A673 (cell line): ENCODE data around the gene OR6C70. TPM values are rescaled to one million over a fixed set of nuclear protein-coding genes. Genes with fewer than 3 reads are reported as not detected.

Experiments
- BruUV-seq: library from RNA; stranded (reverse); fragments of 400-500 nt; replicated peaks from 2 replicates; lab custom pipeline; 2021; lab: Mats Ljungman, UMichigan
- CTCF ChIA-PET: fragments of 300-600 bp; sonication (Branson Sonifier 250); formaldehyde crosslinking; loops from one replicate; lab custom pipeline; 2022; ENCODE audit warnings: antibody characterized with exemption; lab: Charles Lee
- POLR2A ChIA-PET: fragments of 300-600 bp; sonication (Branson Sonifier 250); formaldehyde crosslinking; loops from one replicate; lab custom pipeline; 2022; ENCODE audit warnings: antibody characterized with exemption; ENCODE audit not compliant: low non-redundant PET; lab: Charles Lee
- DNase-seq: peaks from one replicate; pipeline ENCODE4 v3.0.0-alpha.2; 2015; ENCODE audit warnings: low spot score
- H3K27ac ChIP-seq: fragments of 200-600 bp; sonication (generic); 2 replicates; pipeline ENCODE4 v1.5.1; 2016; ENCODE audit warnings: mixed run types, low read depth, mild to moderate bottlenecking, mixed read lengths, antibody characterized with exemption, low read length; ENCODE audit not compliant: poor library complexity, severe bottlenecking
- H3K27me3 ChIP-seq: fragments of 200-600 bp; sonication (generic); replicated peaks from 2 replicates; pipeline ENCODE4 v1.6.1; 2017; ENCODE audit warnings: mixed run types, low read depth, mild to moderate bottlenecking, mixed read lengths, antibody characterized with exemption, low read length; ENCODE audit not compliant: insufficient read depth, poor library complexity
- H3K36me3 ChIP-seq: fragments of 200-600 bp; sonication (generic); 2 replicates; pipeline ENCODE4 v1.6.1; 2016; ENCODE audit warnings: mixed run types, mild to moderate bottlenecking, mixed read lengths, antibody characterized with exemption, low read length; ENCODE audit not compliant: insufficient read depth, poor library complexity, severe bottlenecking
- H3K4me1 ChIP-seq: fragments of 200-600 bp; sonication (generic); 2 replicates; pipeline ENCODE4 v1.6.1; 2017; ENCODE audit warnings: mixed run types, mild to moderate bottlenecking, mixed read lengths, antibody characterized with exemption, low read length; ENCODE audit not compliant: insufficient read depth, poor library complexity, severe bottlenecking
- H3K4me3 ChIP-seq: fragments of 200-600 bp; sonication (generic); 2 replicates; pipeline ENCODE4 v1.5.1; 2016; ENCODE audit warnings: low read depth, mixed run types, mild to moderate bottlenecking, mixed read lengths, low read length; ENCODE audit not compliant: poor library complexity, severe bottlenecking
- H3K9me3 ChIP-seq: fragments of 200-600 bp; sonication (generic); 2 replicates; pipeline ENCODE4 v1.6.1; 2016; ENCODE audit warnings: mixed run types, low read depth, mild to moderate bottlenecking, mixed read lengths, antibody characterized with exemption, low read length; ENCODE audit not compliant: poor library complexity, severe bottlenecking
- CTCF ChIP-seq: fragments of 300-800, 200-600 bp; sonication (generic); conservative IDR thresholded peaks from 2 replicates; pipeline ENCODE4 v1.5.1; 2017; ENCODE audit warnings: low read depth, mild to moderate bottlenecking, antibody characterized with exemption, low read length, moderate library complexity, mixed read lengths
- EZH2 ChIP-seq: fragments of 200-600 bp; sonication (generic); IDR thresholded peaks from 2 replicates; pipeline ENCODE4 v1.6.1; 2017; ENCODE audit warnings: borderline replicate concordance, low read depth, mild to moderate bottlenecking, mixed read lengths, antibody characterized with exemption, low read length; ENCODE audit not compliant: poor library complexity, severe bottlenecking
- intact Hi-C: fragments of 100-400 bp; cut with micrococcal nuclease; formaldehyde crosslinking; loops from one replicate; pipeline ENCODE4 v1.10.0; 2022; ENCODE audit not compliant: unreplicated experiment
- total RNA-seq: library from RNA; stranded (reverse); gene quantifications from 2 replicates; pipeline ENCODE4 v1.2.3, GENCODE V29; 2021

OR6C70 gene
- total RNA-seq, 1 experiment from 2014 or later = not detected

- no peak for DNase-seq
- POLR2A ChIA-PET = no interaction called here
- Histone ChIP-seq H3K4me3 (no peak within 1 kb of the TSS), H3K27ac (no peak within 1 kb of the TSS), H3K4me1 (no peaks in the 10 kb centered on the region), H3K9me3 (no peaks in the 10 kb centered on the region), H3K36me3 (no peaks in the 10 kb centered on the region), H3K27me3 (peaks cover 14% of the 10 kb centered on the region)
- BruUV-seq = no TSS peak
- intact Hi-C loops = no loop called here
- CTCF ChIA-PET = no interaction called here
- no peak for TF ChIP-seq EZH2
- no peak for TF ChIP-seq CTCF
These were observed 44.0 kb downstream of the OR6C70 start, which contains the start of gene OR6C76 for GRCh38 chr12:55425954-55426353. OR6C76 (plus strand) TSS chr12:55426254; CDS start chr12:55426254, 0 bp downstream.

GRCh38 chr12:55420307-55420962 is 49.5 kb downstream of the OR6C70 start:
- POLR2A ChIA-PET = no interaction called here

More at GRCh38 chr12:55420307-55420962, 49.5 kb downstream of the OR6C70 start:
- no peaks in the 10 kb centered on the region for H3K9me3 ChIP-seq
- H3K27ac ChIP-seq = no peak overlapping the region
- H3K36me3 ChIP-seq = no peaks in the 10 kb centered on the region
- no peaks in the 10 kb centered on the region for H3K4me1 ChIP-seq
- CTCF ChIA-PET = no interaction called here
- intact Hi-C loops = no loop called here
- peaks cover 35% of the 10 kb centered on the region for H3K27me3 ChIP-seq
- DNase-seq = no peak
- TF ChIP-seq EZH2 (no peak), CTCF (no peak)
- no peak overlapping the region for H3K4me3 ChIP-seq
- no TSS peak for BruUV-seq

Other genes starting within 250 kb of the OR6C70 start
- gene OR10A7, start 249.1 kb downstream of the OR6C70 start, total RNA-seq = not detected in 2 replicates
- not detected in 2 replicates for gene OR6C74, start 225.5 kb downstream of the OR6C70 start, total RNA-seq
- gene OR6C6, start 173.6 kb downstream of the OR6C70 start, total RNA-seq = not detected in 2 replicates
- gene OR6C1, start 155.8 kb downstream of the OR6C70 start, total RNA-seq = not detected in 2 replicates
- gene OR6C3, start 139.4 kb downstream of the OR6C70 start, total RNA-seq = not detected in 2 replicates
- gene OR6C75, start 107.2 kb downstream of the OR6C70 start, total RNA-seq = not detected in 2 replicates
- gene OR6C65, start 69.6 kb downstream of the OR6C70 start, total RNA-seq = not detected in 2 replicates
- not detected in 2 replicates for gene OR6C76, start 43.9 kb downstream of the OR6C70 start, total RNA-seq
- gene OR6C2, start 26.1 kb downstream of the OR6C70 start, total RNA-seq = not detected in 2 replicates
- not detected in 2 replicates for gene OR6C68, start 22.2 kb upstream of the OR6C70 start, total RNA-seq
- not detected in 2 replicates for gene OR6C4, start 79.5 kb upstream of the OR6C70 start, total RNA-seq
- gene OR2AP1, start 102.3 kb upstream of the OR6C70 start, total RNA-seq = not detected in 2 replicates
- gene OR10P1, start 166.8 kb upstream of the OR6C70 start, total RNA-seq = not detected in 2 replicates
- 14.7 and 21.4 TPM in 2 replicates for gene ITGA7, start 237.8 kb upstream of the OR6C70 start, total RNA-seq
- gene BLOC1S1, start 245.9 kb upstream of the OR6C70 start, total RNA-seq = 76.0 and 86.3 TPM in 2 replicates